Measurements from ENCODE around the gene LRFN3. TPM values are rescaled to one million over a fixed set of nuclear protein-coding genes. Genes with fewer than 3 reads are reported as not detected.
"Not testable (repeated sequence)": the region's sequence is repeated elsewhere in the genome, so short reads cannot be mapped to it uniquely, and the experiment has no call there.

Gene LRFN3
- total RNA-seq, 2 donors from 2014 or later = 10.0 to 17.4 TPM

DNA sequence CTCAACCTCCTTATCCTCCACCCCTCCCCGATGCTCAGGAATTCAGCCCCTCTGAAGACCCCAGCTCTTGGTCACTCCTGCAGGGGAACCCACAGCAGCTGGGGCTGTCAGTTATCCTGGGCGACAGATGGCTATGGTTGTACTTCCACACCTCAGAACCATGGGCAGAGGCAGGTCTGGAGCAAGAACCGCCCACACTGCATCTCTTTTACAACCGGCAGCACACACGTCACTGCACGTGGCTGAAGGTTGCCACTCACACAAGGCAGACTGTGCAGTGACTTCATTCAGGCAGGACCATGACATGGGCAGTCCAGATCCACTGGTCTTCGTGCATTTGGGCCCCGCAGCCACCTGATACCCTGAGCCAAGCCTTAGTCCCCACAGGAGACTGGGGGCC, 37.3 kb downstream of the LRFN3 start:
- no peak for TF ChIP-seq CTCF (IDR thresholded peaks at IDR 0.05)
- Histone ChIP-seq H3K4me1 (no peaks in the 10 kb centered on the region), H3K9me3 (no peaks in the 10 kb centered on the region), H3K9ac (ENCODE audit: low read depth in 2 of 2, low read length in 2 of 2) (no peak overlapping the region), H3K36me3 (no peaks in the 10 kb centered on the region), H3K4me3 (no peak overlapping the region), H3K27me3 (no peaks in the 10 kb centered on the region), H3K27ac (no peak overlapping the region)
- intact Hi-C loops (cut with DNase I) = no loop called here
- DNase-seq = no peak

DNA sequence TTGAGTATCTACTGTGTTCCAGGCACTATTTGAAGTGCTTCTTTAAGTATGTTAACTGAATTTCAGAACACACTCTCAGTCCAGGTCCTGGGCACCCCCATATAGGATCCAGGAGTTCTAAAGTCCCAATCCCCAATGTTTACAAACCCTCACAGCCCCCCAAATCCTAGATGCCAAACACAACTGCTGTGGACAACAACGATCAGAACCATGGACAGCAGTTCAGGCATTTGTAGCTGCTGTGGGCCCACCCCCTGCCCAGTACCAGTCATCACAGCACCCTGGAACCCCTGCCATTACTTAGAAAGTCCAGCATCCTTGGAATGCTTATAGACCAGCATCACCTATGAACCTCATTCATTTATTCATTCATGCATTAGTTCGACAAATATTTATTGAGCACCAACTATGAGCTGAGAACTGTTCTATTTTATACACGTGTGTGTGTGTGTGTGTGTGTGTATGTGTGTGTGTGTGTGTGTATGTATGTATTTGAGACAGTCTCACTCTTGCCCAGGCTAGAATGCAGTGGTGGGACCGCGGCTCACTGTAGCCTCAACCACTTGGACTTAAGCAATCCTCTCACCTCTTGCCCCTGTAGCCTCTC, 39.5 kb downstream of the LRFN3 start:
- TF ChIP-seq CTCF (IDR thresholded peaks at IDR 0.05) = no peak
- Histone ChIP-seq H3K27ac (no peak overlapping the region), H3K27me3 (no peaks in the 10 kb centered on the region), H3K4me3 (no peak overlapping the region), H3K4me1 (no peaks in the 10 kb centered on the region), H3K9me3 (no peaks in the 10 kb centered on the region), H3K36me3 (no peaks in the 10 kb centered on the region), H3K9ac (ENCODE audit: low read depth in 2 of 2, low read length in 2 of 2) (no peak overlapping the region)
- intact Hi-C loops (cut with DNase I) = no loop called here
- DNase-seq = no peak

- no peak for DNase-seq
Measured at GRCh38 chr19:35977446-35978222, 41.5 kb downstream of the LRFN3 start.

GRCh38 chr19:35978271-35978670, 42.1 kb downstream of the LRFN3 start:
- intact Hi-C loops (cut with DNase I) = no loop called here
- H3K9ac ChIP-seq (ENCODE audit: low read depth in 2 of 2, low read length in 2 of 2) = no peak overlapping the region
- H3K27me3 ChIP-seq = no peaks in the 10 kb centered on the region
- H3K27ac ChIP-seq = no peak overlapping the region
- H3K9me3 ChIP-seq = no peaks in the 10 kb centered on the region
- H3K4me1 ChIP-seq = no peaks in the 10 kb centered on the region
- H3K4me3 ChIP-seq = no peak overlapping the region
- DNase-seq = no peak
- TF ChIP-seq CTCF (IDR thresholded peaks at IDR 0.05) = no peak
- H3K36me3 ChIP-seq = no peaks in the 10 kb centered on the region

More at GRCh38 chr19:35977446-35978222, 41.5 kb downstream of the LRFN3 start:
- H3K27me3 ChIP-seq = no peaks in the 10 kb centered on the region
- H3K9me3 ChIP-seq = no peaks in the 10 kb centered on the region
- no peaks in the 10 kb centered on the region for H3K36me3 ChIP-seq
- H3K4me3 ChIP-seq = no peak overlapping the region
- TF ChIP-seq CTCF (IDR thresholded peaks at IDR 0.05) = no peak
- no peaks in the 10 kb centered on the region for H3K4me1 ChIP-seq
- no peak overlapping the region for H3K9ac ChIP-seq (ENCODE audit: low read depth in 2 of 2, low read length in 2 of 2)
- H3K27ac ChIP-seq = no peak overlapping the region
- intact Hi-C loops (cut with DNase I) = no loop called here

DNA sequence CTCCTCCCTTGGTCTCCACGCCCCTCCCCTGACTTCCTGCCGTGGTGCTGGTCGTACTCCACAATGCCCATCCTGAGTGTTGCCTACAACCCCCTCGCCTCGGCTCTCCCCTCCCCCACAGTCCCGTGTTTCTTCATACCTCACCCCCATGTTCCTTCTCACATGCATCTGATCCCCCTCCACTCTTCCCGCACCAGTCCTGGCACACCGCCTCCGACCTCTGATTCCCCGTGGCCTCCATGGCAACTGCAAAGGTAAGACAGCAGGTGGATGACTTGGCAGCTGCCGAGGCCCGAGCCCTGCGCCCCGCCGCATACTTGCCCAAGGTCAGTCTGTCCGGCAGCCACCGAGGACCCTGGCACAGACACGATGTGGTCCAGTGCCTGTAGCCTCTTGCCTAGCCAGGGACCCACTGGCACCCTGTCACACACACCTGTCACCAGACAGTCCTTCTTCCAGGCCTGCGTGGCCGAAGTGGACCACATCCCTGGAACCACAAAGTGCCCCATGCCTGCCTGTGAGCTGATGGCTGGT, 42.7 kb downstream of the LRFN3 start:
- Histone ChIP-seq H3K4me1 (no peaks in the 10 kb centered on the region), H3K9me3 (no peaks in the 10 kb centered on the region), H3K27ac (no peak overlapping the region), H3K36me3 (no peaks in the 10 kb centered on the region), H3K4me3 (no peak overlapping the region), H3K9ac (ENCODE audit: low read depth in 2 of 2, low read length in 2 of 2) (no peak overlapping the region), H3K27me3 (no peaks in the 10 kb centered on the region)
- TF ChIP-seq CTCF (IDR thresholded peaks at IDR 0.05) = no peak
- DNase-seq = no peak
- intact Hi-C loops (cut with DNase I) = no loop called here

GRCh38 chr19:35980997-35981396, 44.8 kb downstream of the LRFN3 start:
- H3K4me1 ChIP-seq; DNase-seq; H3K9ac ChIP-seq (ENCODE audit: low read depth in 2 of 2, low read length in 2 of 2); intact Hi-C loops (cut with DNase I); H3K4me3 ChIP-seq; H3K27ac ChIP-seq; H3K36me3 ChIP-seq; H3K27me3 ChIP-seq; H3K9me3 ChIP-seq: not testable (repeated sequence)
